GM19467 (cell line): ENCODE results near the gene WDR81.

ENCODE experiments used
- ATAC-seq: cut with Tn5 transposase; IDR thresholded peaks from one replicate; pipeline ENCODE4 v1.9.1; 2021; ENCODE audit warnings: mild to moderate bottlenecking, moderate library complexity; ENCODE audit not compliant: unreplicated experiment

WDR81 gene

GRCh38 chr17:1776857-1777256, 52.4 kb downstream of the WDR81 start:
- no peak for ATAC-seq

DNA sequence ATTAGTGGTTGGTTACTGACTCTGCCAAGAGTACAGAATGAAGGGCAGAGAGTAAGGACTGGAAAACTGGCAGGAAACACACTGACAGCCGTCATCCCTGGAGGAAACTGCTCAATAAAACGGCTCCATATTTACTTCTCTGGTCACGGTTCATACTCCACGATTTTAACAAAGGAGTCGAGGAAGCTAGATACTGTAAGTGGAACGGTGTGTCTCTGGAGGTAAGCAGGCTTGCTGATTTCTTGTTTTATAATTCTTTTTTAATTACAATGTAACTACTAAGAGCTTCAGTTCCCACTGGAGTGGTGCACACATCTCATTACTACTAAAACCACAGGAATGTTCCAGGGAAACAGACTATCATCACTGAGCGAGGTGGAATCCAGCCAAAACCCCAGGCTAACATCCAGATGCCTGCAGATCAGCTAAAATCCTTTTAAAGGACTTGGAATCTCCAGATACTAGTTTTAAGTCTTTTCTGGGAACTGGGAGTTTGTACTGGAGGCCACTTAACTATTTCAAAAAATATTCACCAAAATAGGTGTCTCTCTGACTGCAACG, 55.1 kb downstream of the WDR81 start:
- no peak for ATAC-seq

DNA sequence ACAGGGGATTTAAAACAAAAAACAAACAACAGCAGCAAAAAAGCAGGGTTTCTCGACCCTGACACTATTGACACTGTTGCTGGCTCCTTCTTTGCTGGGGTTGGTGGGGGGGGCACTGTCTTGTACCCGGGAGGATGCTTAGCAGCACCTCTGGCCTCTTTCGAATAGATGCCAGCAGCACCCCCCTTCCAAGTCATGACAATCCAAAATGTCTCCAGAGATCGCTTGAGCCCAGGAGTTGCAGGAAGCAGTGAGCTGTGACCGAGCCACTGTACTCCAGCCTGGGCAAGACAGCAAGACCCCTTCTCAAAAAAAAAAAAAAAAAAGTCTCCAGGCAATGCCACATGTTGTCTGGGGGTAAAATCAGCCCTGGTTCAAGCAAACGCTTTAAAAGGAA, 57.7 kb downstream of the WDR81 start:
- ATAC-seq = no peak

GRCh38 chr17:1783271-1783670, 58.8 kb downstream of the WDR81 start:
- no peak for ATAC-seq

GRCh38 chr17:1783834-1784611, 59.5 kb downstream of the WDR81 start:
- ATAC-seq = no peak

DNA sequence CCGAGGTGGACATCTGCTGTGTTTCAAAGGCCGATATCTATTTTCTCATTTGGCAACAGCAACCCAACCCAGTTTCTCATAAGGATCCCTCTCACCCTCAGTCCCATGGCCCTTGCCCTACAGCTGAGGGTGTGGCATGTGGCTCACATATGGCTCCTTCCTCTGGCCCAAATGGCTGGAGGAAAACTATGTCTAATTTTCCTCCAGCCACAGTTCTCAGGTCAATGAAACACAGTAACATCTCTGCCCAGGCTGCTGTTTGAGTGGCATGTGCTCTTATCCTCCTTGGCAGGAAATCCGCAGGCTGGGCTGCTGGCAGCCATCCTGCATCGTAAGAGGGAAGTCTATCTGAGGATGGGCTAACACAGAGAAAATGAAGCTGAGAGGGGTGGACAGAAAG, 61.4 kb downstream of the WDR81 start:
- ATAC-seq = no peak

DNA sequence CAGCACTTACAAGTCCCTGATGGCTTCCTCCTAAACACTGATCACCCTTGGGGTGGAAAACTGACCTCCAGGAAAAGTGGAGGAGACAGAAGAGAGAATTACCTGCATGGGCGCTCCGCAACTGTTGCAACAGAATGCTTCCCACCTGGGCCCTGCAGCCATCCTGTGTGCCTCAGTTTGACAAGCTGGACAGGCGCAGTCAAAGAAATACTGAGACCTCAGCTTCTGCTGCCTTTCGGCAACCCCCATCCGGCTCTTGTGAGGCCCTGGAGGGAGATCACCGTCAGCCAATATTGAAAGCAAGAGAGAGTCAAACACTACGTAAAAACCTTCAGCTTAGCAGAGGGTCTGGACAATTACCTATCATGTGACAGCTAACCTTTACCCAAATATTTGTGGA, 62.2 kb downstream of the WDR81 start:
- ATAC-seq = no peak

DNA sequence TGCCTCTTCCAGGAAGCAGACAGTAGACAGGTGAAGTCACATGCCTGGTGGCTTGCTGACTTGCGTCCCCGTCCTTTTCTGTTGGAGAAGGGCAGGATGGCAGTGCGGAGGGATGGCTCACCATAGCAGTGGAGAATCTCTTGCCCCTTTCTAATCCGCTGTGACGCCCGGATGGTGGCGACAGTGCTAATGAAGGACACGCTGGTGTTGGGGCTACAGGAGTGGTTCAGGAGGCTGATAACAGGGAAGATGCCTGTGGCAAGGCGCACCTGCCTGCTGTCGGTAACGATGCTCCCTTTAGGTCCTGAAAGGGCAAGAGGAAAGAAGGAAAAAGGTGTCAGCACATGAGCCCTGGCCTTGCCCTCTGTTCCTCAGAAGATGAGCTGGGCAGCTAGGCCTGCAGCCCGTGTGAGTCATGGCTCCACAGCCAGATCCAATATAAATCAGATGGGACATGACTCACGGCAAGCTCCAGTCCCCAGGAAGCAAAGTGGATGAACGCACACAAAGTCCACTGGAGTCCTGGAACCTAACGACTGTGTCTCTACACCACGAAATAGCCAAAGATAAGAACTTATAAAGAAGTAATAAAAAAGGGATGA, 62.9 kb downstream of the WDR81 start:
- ATAC-seq = no peak
